Stimulated activated CD8-positive, alpha-beta memory T cell treated with anti-CD3 and anti-CD28 coated beads, Interleukin-12 subunit alpha, Interleukin-12 subunit beta, amount 100 ng/mL, for 4 hours (primary cell): ENCODE results near the gene ZNF823.
"Not testable (repeated sequence)": the region's sequence is repeated elsewhere in the genome, so short reads cannot be mapped to it uniquely, and the experiment has no call there.

Experiments
- DNase-seq: peaks from one replicate; pipeline ENCODE4 v3.0.0-alpha.2; 2020; ENCODE audit warnings: low read depth

The ZNF823 gene

DNA sequence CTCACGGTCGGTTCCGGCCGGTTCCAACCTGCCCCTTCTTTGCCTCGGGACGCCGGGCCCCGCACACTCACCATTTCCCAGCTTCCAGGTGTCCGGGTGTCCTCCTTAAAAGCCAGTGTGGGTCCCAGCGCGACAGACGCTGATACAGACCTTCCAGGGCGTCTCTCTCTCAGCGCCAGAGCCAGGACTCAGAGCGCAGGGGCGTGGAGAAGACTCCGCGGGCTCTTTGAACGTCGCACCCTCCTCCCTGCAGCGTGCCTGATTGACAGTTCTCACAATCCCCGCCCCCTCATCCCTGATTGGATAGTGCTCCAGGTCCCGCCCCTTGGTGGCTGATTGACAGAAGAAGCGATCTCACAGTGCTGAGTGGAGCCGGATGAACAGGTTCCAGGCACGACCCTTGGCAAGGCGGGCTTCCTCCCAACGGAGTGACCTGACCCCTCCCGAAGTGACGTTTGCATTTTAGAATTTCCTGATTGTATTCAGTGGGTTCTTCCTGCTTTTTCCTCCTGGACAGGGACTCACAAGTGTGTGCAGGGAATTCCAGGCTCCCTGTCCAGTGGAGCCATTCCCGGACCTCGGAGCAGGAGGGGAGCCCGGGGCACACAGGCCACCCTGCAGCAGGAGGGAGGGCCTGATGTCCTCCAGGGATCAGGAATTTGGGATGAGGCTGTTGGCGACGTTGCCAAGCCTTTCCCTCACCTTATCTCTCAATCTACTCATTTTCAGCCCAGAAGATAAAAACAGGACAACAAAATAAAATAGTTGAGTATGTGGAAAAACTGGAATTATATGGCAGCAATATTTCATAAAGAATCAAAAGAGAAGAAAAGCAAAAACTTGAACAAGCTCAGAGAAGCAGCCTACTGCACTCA, at the start of gene ZNF823:
ZNF823 (minus strand) TSS at position 201 of the 875 bp plus-strand sequence; CDS start at position 74, 127 bp downstream.
- peak; percentile 90 for DNase-seq

DNA sequence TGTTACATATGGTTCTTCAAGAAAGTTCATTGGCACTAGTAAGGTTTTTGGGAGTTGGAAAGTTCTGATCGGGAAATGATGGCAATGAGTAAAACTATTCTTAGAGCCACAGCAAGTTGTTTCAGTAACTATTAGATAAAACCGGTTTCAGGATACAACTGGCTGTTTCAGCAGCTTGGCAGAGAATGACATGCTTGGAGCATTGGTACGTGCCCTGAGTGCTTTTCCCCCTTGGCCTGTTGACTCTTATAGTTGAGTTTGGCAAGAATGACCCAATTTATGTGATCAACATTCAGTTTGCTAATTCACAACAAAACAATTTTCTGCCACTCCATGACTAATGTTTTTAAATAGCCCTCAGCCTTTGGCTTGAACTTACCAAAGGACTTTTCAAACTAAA, 48.8 kb upstream of the ZNF823 start:
- DNase-seq = no peak

DNA sequence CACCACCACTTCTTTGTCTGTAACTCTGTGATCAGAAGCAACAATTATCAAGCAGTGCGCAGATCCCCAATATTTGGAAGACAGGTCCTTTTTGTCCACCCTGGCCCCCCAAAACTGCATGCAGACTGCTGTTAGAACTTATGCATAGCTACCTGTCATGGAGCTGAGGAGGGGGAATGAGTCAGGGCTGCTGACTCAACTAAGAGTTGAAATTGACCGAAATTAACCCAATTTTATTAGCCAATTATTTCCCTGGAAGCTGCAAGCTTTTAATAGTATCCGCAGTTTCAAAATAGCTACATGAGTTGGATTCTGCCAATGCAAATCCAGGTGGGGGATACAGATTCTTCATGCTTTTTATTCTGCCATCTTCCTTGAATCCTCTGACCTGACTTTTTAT, 45.6 kb upstream of the ZNF823 start:
- DNase-seq = no peak

DNA sequence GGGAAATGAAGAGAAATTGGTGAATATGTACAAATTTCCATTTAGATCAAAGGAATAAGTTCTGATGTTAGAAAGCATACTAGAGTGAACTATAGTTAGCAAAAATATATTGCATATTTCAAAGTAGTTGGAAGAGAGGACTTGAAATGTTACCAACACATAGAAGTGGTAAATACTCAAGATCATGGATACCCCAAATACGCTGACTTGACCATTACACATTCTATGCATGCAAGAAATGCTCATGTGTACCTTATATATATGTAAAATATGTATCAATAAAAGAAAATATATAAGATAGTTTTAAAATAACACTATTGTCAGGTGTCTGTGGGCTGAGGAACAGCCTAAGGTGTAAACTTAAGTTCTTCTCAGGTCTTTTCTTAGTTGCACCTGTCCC, 45.0 kb upstream of the ZNF823 start:
- no peak for DNase-seq

DNA sequence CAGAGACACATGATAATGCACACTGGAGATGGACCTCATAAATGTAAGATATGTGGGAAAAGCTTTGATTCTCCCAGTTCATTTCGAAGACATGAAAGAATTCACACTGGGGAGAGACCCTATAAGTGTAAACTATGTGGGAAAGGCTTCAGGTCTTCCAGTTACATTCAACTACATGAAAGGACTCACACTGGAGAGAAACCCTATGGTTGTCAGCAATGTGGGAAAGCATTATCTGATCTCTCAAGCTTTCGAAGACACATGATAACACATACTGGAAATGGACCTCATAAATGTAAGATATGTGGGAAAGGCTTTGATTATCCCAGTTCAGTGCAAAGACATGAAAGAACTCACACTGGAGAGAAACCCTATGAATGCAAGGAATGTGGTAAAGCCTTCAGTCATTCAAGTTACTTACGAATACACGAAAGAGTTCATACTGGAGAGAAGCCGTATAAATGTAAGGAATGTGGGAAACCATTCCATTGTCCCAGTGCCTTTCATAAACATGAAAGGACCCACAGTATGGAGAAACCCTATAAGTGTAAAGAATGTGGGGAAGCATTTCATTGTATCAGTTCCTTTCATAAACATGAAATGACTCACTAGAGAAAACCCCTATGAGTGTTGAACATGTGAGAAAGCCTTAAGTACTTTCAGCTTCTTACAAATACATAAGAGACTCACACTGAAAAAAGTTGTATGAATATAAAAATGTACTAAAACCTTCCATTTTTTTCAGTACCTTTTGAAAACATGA, 42.7 kb upstream of the ZNF823 start:
- no peak for DNase-seq

DNA sequence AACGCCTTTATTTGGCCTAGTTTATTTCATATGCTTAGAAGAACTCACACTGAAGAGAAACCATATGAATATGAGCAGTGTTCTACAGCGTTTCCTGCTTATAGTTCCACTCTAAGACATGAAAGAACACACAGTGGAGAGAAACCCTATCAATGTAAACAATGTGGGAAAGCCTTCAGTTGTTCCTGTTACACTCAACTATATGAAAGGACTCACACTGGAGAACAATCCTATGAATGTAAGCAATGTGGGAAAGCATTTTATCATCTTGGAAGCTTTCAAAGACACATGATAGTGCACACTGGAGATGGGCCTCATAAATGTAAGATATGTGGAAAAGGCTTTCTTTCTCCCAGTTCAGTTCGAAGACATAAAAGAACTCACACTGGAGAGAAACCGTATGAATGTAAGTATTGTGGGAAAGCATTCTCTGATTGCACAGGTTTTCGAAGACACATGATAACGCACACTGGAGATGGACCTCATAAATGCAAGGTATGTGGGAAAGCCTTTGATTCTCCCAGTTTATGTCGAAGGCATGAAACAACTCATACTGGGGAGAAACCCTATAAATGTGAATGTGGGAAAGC, 41.8 kb upstream of the ZNF823 start:
- no peak for DNase-seq

DNA sequence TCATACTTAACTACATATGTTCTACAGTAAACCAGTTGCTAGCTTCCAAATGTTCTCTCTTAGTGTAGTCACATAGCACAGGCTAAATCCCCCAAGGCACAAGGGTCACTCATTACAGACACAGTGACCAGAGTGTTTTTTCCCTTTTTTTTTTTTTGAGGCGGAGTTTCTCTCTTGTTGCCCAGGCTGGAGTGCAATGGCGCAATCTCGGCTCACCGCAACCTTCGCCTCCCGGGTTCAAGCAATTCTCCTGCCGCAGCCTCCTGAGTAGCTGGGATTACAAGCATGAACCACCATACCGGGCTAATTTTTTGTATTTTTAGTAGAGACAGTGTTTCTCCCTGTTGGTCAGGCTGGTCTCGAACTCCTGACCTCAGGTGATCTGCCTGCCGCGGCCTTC, 37.9 kb upstream of the ZNF823 start:
- not testable (repeated sequence) for DNase-seq

DNA sequence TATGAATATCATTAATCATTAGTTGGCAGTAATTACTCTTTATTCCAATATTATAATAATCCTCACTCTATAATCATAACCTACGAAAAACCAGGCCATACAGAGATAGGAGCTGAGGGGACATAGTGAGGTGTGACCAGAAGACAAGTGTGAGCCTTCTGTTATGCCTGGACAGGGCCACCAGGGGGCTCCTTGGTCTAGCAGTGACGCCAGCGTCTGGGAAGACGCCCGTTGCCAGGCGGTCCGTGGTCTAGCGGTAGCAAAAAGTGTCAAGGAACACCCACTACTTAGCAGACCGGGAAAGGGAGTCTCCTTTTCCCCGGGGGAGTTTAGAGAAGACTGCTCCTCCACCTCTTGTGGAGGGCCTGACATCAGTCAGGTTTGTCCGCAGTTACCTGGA, 32.8 kb upstream of the ZNF823 start:
- not testable (repeated sequence) for DNase-seq

DNA sequence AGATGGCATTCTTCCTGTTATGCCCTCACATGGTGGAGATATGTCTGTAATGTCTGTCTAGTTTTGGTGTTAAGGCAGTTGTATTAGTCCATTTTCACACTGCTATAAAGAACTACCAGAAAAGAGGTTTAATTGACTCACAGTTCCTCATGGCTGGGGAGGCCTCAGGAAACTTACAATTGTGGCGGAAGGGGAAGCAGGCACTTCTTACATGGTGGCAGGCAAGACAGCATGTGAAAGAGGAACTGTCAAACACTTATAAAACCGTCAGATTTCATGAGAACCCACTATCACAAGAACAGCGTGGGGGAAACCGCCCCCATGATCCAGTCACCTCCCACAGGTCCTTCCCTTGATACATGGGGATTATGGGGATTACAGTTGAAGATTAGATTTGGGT, 31.2 kb upstream of the ZNF823 start:
- no peak for DNase-seq

DNA sequence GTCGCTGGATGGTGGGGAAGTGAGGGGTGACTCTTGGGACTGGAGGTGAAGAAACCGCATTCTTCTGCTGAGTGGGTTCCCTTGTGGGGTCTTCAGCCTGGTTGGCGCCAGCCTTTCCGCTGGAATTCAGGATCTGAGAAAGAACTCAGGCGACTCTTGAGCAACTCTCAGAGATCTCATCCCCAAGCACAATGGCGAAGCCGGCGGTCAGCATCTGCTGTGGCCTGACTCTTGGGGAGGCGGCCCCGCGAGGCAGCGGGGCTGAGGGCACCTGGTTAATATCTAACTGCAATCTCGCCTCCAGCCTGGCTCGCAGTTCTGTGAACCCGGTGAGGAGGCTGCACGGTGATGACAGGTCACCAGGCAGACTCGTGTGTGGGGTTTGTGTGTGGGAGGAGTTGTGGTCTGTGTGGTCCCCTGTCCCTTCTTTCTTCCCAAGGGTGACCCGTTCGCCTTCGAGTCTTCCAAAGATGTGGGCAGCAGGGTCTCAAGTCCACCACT, 28.9 kb upstream of the ZNF823 start:
- no peak for DNase-seq

DNA sequence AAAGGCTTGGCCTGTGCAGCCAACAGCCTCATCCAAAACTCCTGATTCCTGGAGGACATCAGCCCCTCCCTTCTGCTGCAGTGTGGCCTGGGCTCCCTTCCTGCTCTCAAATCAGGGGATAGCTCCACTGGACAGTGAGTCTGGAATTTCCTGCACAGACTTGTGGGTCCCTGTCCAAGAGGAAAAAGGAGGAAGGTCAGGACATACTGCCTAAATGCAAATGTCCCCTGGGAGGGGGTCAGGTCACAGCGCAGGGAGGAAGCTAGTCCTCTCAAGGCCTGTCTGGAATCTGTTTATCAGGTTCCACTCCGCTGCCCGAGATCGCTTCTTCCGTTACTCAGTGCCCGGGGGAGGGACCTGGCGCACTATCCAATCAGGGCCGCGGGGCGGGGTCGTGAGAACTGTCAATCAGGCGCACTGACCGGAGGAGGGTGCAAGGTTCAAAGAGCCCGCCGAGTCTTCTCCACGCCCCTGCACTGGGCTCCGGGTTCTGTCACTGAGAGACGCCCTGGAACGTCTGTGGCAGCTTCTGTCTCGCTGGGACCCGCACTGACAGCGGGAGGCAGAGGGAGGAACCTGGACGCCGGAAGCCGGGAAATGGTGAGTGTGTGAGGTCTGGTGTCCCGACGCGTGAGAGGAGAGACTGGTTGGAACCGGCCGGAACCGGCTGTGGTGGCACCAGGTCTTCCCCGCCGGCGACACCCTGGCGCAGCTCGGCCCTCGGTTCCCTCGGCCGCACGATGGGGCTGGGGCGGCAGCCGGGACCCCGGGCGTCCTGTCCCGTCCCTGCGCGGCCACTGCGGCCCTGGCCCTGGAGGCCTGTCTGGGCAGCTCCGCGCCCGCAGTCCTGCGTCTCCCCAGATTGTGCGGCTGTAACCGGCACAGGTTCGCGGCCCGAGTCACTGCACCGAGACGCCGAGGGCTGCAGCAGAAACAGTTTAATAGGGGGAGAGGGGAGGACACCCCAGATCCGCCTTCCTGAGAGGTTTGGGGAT, 28.1 kb upstream of the ZNF823 start, which contains the start of gene ZNF441:
ZNF441 (plus strand) TSS at position 404 of the 995 bp plus-strand sequence; CDS start at position 598, 194 bp downstream.
- DNase-seq = peak; percentile 82

DNA sequence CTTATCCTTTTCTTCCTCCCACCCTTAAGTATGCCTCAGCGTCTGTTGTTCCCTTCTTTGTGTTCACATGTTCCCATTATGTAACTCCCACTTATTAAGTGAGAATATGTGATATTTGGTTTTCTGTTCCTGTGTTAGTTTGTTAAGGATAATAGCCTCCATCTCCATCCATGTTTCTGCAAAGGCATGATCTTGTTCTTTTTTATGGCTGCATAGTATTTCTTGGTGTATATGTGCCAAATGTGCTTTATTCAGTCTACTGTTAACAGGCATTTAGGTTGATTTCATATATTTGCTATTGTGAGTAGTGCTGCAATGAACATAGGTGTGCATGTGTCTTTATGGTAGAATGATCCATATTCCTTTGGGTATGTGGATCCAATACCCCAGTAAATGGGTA, 24.9 kb upstream of the ZNF823 start:
- no peak for DNase-seq

DNA sequence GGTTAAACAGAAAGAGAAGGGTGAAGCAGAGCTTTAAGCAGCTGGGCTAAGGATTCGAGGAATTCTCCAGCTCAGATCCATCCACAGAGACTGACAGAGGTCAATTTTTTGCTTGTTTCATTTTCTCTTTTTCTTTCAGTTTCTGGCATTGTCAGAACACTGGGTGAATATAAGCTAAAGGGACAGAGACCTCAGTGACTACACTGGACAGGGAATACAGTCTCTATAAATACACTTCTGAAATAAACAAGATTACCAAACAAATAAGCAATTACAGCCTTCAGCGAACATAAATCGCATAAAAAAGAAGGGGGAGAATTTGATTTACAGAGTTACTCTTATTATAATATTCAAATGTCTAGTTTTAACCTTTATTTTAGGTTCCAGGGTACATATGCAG, 24.4 kb upstream of the ZNF823 start:
- no peak for DNase-seq

DNA sequence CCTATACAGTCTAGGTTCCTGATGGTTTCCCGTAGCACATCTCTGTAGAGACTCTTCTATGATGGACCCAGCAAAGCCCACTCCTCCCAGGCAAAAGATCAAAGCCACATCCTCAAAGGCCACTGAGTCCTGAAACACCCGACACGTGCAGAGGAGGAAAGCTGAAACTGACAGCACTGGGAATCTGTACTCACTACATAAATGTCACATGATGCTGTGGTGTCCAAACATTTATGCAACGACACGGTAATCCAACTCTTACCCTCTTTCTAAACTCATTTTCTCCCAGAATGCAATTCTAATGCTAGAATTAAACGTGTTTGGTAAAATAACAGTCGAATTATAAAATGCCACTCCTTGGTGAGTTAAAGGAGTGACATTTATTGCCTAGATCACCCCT, 21.1 kb upstream of the ZNF823 start:
- DNase-seq = no peak

DNA sequence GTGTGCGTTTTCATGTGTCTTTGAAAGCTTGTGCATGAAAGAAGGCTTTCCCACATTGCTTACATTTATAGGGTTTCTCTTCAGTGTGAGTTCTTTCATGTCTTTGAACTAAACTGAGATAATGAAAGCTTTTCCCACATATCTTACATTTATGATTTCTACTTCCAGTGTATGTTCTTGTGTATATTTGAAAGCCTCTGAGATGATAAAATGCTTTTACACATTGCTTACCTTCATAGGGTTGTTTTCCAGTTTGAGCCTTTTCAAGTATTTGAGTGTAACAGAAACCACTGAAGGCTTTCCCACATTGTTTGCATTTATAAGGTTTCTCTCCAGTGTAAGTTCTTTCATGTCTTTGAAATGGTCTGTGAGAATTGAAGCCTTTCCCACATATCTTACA, 18.2 kb upstream of the ZNF823 start:
- DNase-seq = no peak

DNA sequence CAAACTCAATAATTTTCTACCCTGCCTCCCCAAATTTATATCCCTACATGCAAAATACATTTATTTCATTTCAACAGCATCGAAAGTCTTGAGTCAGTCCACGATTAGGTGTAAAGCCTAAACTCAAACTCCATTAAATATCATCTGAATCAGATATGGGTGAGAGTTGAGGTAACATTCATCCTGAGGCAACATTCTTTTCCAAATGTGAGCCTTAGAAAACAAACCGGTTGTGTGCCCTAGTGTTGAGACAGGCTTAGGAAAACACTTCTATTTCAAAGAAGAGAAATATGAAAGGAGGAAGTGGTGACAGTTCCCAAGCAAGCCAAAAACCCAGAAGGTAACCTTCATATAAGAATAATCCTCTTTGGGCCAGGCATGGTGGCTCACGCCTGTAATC, 15.9 kb upstream of the ZNF823 start:
- DNase-seq = no peak

DNA sequence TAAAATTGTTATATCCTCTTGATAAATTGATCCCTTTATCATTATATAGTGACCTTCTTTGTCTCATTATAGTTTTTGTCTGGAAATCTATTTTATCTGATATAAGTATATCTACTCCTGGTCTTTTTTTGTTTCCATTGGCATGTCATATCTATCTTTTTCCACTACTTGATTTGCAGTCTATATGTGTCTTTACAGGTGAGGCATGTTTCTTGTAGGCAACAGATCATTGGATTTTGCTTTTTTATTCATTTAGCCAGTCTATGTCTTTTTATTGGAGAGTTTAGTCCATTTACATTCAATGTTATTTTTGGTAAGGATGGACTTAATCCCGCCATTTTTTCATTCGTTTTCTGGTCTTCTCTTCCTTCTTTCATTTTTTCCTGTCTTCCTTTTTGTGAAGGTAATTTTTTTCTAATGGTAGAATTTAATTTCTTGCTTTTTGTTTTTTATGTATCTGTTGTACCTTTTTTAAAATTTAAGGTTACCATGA, 13.5 kb upstream of the ZNF823 start:
- no peak for DNase-seq

DNA sequence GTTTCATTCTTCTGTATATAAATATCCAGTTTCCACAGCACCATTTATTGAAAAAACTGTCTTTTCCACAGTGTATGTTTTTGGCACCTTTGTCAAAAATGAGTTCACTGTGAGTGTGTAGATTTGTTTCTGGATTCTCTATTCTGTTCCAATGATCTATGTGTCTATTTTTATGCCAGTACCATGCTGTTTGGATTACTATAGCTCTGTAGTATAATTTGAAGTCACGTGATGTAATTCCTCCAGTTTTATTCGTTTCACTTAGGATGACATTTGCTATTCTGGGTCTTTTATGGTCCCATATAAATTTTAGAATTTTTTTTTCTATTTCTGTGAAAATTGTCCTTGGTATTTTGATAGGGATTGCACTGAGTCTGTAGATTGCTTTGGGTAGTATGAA, 11.0 kb upstream of the ZNF823 start:
- DNase-seq = no peak

DNA sequence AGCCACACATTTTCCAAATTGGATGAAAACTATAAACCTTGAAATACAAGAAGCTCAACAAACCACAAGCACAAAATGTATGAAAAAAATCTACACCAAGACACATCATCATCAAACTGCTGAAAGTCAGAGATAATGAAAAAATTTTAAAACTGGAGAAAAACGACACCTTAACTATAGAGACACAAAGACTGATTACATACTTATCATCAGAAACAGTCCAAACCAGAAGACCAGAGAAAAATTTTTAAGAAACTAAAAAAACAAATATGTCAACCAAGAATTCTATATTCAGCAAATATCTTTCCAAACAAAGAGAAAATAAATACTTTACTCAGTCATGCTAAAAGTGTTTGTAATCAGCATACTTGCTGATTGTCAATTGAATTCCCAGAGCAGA, 8.5 kb upstream of the ZNF823 start:
- DNase-seq = no peak

DNA sequence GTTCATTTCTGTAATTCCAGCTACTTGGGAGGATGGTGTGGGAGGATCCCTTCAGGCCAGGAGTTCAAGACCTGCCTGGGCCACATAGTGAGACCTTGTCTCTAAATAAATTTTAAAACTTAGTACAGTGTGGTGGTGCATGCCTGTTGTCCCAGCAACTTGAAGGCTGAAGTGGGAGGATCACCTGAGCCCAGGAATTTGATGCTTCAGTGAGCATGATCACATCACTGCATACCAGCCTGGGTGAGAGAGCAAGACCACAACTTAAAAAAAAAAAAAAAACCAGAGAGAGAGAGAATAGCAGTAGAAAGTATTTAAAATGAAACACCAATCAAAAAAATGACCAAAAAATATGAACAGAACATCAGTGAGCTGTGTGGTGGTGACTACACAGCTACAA, 7.1 kb upstream of the ZNF823 start:
- DNase-seq = no peak
